Adrenal gland (tissue), 12 donors: ENCODE data around the gene AGPAT3. TPM values are rescaled to one million over a fixed set of nuclear protein-coding genes. Genes with fewer than 3 reads are reported as not detected.

Experiments used
- DNase-seq, 7 donors: peaks; one replicate each; pipeline ENCODE4 v3.0.0-alpha.2; 2019 to 2020
- H3K27ac ChIP-seq, 5 donors: fragments of 200-600 bp; sonication (generic) in 4 of 5; 1 replicate in 3 of 5; 2 replicates in 2 of 5; pipeline versions ENCODE4 v1.5.1 to v1.8.0; 2016 to 2020; ENCODE audit warnings: mild to moderate bottlenecking in 1 of 5
- H3K27me3 ChIP-seq: fragments of 200-600 bp; 2 replicates; pipeline ENCODE4 v1.8.0; 2021
- H3K36me3 ChIP-seq, 2 donors: fragments of 200-600 bp; replicated peaks in 1 of 2; 1 replicate in 1 of 2; 2 replicates in 1 of 2; pipeline versions ENCODE4 v1.5.1 to v1.8.0; 2018 to 2022
- H3K4me1 ChIP-seq, 2 donors: fragments of 200-600 bp; replicated peaks in 1 of 2; 1 replicate in 1 of 2; 2 replicates in 1 of 2; pipeline versions ENCODE4 v1.5.1 to v1.8.0; 2018 to 2021
- H3K4me3 ChIP-seq, 4 donors: fragments of 200-600 bp; sonication (generic) in 3 of 4; one replicate each; pipeline ENCODE4 v1.5.1; 2016 to 2018
- H3K9me3 ChIP-seq, 3 donors: fragments of 200-600 bp; sonication (generic) in 1 of 3; replicated peaks in 1 of 3; 1 replicate in 2 of 3; 2 replicates in 1 of 3; pipeline versions ENCODE4 v1.5.1 to v1.8.0; 2016 to 2021
- POLR2A ChIP-seq, 2 donors: fragments of 450-650 bp; IDR thresholded peaks; one replicate each; pipeline ENCODE4 v1.6.1; 2017; ENCODE audit warnings: antibody characterized with exemption in 2 of 2, mild to moderate bottlenecking in 2 of 2, moderate library complexity in 1 of 2
- WGBS, 4 donors: extraction: QIAGEN DNeasy Blood & Tissue Kit in 2 of 4; methylation state at CpG; one replicate each; pipeline versions ENCODE4 v1.1.5 to v1.1.7; 2013 to 2017; 5-methylcytosine and 5-hydroxymethylcytosine counted together
- intact Hi-C, 2 donors: fragments of 100-400 bp; cut with DNase I; formaldehyde crosslinking; loops; one replicate each; pipeline versions ENCODE4 v1.14.1 to v1.15.0; 2022 to 2023
- polyA plus RNA-seq, 3 donors: library from polyadenylated mRNA; stranded (reverse); fragments of 200-250 nt in 2 of 3; fragments of 350-450 nt in 1 of 3; fragmentation: Illumina TruSeq in 1 of 3; extraction: RNeasy Lipid Tissue Mini Kit (QIAGEN cat#74804) in 1 of 3; gene quantifications; one replicate each; pipeline ENCODE4 v1.2.3, GENCODE V29; 2013 to 2014
- total RNA-seq, 9 donors: library from RNA; depleted of rRNA in 4 of 9; stranded (reverse); fragments of >200 nt in 4 of 9; fragments of 120-200 nt in 1 of 9; fragmentation: NEBNext Ultra II Directional in 1 of 9; extraction: Animal tissue kit (Norgen Biotek cat#: 25700) in 1 of 9; gene quantifications; one replicate each; pipeline versions ENCODE4 v1.1.0 to v1.2.4, GENCODE V29; 2013 to 2023
- TF ChIP-seq, protein P1 (sequence below), 6 experiments: fragments of 450-650 bp in 4 of 6; fragments of 200-600 bp in 2 of 6; sonication (generic) in 1 of 6; IDR thresholded peaks; 1 replicate in 5 of 6; 2 replicates in 1 of 6; pipeline versions ENCODE4 v1.5.1 to v1.8.0; 2016 to 2021; ENCODE audit warnings: antibody characterized with exemption in 6 of 6, mild to moderate bottlenecking in 2 of 6, moderate library complexity in 1 of 6
- donor health status: healthy with polysubstance abuse.
- donor health status: Bipolar disorder and iron deficiency.
- donor health status: DM: yes; HTN: yes; CAD: no.
- donor health status: DM: no; HTN: no; CAD: no.
- donor health status: DM: no; HTN: no; CAD: no.
- donor health status: DM: yes; HTN: yes; CAD: no.

AGPAT3 gene
- total and polyA plus RNA-seq, 12 donors: 25.3 to 88.9 (median 47.8) TPM

DNA sequence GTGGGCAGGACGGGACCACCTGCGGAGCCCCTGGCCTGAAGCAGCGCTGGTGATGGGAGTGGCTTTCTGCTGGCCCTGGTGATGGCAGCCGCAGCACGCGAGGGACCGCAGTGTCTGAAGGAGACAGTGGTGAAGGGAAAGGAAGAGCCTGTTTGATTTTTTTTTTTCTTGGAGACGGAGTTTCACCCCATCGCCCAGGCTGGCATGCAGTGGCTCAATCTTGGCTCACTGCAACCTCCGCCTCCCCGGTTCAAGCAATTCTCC is 106.9 kb downstream of the AGPAT3 start:
- whole genome bisulfite sequencing, 4 donors: 94 to 98% (median 97%) methylated on average over 11 of the region's 11 CpGs
- no peak overlapping the region for H3K27ac ChIP-seq
- no peaks in the 10 kb centered on the region for H3K27me3 ChIP-seq
- no peak overlapping the region for H3K4me3 ChIP-seq
- H3K36me3 ChIP-seq: peaks cover 0 to 36% of the 10 kb centered on the region in 2 donors
- no peaks in the 10 kb centered on the region for H3K4me1 ChIP-seq
- H3K9me3 ChIP-seq: no peaks in the 10 kb centered on the region
- no peak for DNase-seq
- intact Hi-C loops: no loop called here
- no peak for TF ChIP-seq POLR2A (IDR thresholded peaks at IDR 0.05)
- TF ChIP-seq, protein P1, sequence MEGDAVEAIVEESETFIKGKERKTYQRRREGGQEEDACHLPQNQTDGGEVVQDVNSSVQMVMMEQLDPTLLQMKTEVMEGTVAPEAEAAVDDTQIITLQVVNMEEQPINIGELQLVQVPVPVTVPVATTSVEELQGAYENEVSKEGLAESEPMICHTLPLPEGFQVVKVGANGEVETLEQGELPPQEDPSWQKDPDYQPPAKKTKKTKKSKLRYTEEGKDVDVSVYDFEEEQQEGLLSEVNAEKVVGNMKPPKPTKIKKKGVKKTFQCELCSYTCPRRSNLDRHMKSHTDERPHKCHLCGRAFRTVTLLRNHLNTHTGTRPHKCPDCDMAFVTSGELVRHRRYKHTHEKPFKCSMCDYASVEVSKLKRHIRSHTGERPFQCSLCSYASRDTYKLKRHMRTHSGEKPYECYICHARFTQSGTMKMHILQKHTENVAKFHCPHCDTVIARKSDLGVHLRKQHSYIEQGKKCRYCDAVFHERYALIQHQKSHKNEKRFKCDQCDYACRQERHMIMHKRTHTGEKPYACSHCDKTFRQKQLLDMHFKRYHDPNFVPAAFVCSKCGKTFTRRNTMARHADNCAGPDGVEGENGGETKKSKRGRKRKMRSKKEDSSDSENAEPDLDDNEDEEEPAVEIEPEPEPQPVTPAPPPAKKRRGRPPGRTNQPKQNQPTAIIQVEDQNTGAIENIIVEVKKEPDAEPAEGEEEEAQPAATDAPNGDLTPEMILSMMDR (IDR thresholded peaks at IDR 0.05): no peak

DNA sequence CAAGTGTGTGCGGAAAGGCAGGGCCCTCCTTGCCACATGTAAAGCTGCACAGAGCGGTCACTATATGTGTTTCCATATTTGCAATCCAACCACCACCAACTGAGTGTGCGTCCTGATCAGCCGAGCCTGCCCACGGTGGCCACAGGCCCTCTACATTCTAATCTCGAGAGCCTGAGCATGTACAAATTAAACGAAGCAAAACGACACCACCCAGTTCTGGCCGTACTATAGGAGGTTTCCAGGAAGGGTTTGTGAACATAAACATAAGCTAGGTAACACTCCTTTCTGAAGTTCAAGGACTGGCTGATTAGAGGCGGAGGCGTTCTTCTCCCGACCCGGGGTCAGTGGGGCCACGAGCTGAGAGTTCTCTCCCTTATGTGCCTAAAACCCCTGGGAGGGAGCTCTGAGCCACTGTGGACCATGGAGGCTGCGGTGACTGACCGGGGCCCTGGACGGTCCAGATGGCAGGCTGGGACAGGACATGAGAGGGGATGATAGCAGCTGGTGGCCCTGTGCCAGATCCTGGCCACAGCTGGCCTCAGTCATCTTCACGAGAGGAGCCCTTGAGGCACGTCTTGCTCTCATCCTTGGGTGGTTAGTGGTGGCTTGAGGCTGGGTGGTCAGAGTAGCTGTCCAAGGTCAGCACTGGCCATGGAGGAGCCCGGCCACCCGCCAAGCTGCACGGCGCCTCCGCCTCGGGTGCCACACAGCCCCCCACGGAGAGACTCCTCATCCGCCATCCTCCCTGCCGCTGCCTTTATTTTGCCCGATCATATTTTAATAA is 108.0 kb downstream of the AGPAT3 start:
- Histone ChIP-seq H3K4me1 (no peaks in the 10 kb centered on the region), H3K4me3 (no peak overlapping the region), H3K27ac (peak overlapping the region in 1 of 5 donors; percentile 10), H3K27me3 (no peaks in the 10 kb centered on the region), H3K9me3 (no peaks in the 10 kb centered on the region), H3K36me3 (peaks cover 0 to 36% of the 10 kb centered on the region in 2 donors)
- TF ChIP-seq, protein P1 (IDR thresholded peaks at IDR 0.05): no peak
- TF ChIP-seq POLR2A (IDR thresholded peaks at IDR 0.05): no peak
- WGBS, 4 donors: 73 to 79% (median 76%) methylated on average over 24 to 29 of the region's 29 CpGs
- peak in 4 of 7 donors; percentile 22 to 68 (median 35) for DNase-seq
- intact Hi-C loops: no loop called here

DNA sequence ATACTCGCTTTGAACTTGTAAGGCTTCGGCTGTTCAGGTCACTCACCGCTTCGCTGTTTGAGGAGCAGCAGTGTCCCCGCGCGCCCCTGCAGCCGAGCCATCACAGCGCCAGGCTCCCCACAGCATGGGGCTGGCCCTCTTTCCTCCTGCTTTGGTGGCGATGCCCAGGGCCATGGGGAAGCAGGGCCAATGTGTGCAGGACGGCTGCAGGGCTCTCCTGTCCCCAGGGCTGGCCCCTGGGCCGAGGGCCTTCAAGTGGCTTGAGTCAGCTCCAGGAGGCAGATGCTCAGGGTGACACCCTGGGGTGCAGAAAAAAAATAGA is 108.6 kb downstream of the AGPAT3 start:
- 88 to 97% (median 94%) methylated on average over 12 of the region's 12 CpGs for WGBS, 4 donors
- H3K9me3 ChIP-seq: no peaks in the 10 kb centered on the region
- H3K27ac ChIP-seq: no peak overlapping the region
- H3K4me1 ChIP-seq: no peaks in the 10 kb centered on the region
- H3K4me3 ChIP-seq: no peak overlapping the region
- H3K36me3 ChIP-seq: peaks cover 0 to 39% of the 10 kb centered on the region in 2 donors
- intact Hi-C loops: no loop called here
- DNase-seq: no peak
- no peaks in the 10 kb centered on the region for H3K27me3 ChIP-seq
- no peak for TF ChIP-seq POLR2A (IDR thresholded peaks at IDR 0.05)
- TF ChIP-seq, protein P1 (IDR thresholded peaks at IDR 0.05): no peak

DNA sequence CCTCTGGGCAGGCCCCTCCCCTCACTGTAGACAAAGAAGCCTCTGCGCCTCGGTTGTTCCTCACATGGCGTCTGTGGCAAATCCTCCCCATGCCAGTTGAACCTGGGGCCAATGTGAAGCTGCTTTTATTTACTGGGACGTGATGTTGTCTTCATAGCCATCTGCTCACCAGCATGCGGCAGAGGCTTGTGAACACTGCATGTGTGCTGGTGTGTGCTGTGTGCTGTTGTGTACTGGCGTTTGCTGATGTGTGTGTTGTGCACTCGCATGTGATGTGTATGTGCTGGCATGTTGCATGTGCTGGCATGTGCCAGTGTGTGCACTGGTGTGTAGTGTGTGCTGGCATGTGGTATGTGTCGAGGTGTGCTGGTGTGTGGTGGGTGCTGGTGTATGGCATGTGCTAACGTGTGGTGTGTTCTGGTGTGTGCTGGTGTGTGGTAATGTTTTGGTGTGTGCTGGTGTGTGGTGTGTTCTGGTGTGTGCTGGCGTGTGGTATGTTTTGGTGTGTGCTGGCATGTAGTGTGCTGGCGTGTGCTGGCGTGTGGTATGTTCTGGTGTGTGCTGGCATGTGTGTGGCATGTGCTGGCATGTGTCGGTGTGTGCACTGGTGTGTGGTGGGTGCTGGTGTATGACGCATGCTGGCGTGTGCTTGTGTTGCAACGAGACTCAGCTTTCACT is 109.9 kb downstream of the AGPAT3 start:
- Histone ChIP-seq H3K36me3 (peaks cover 0 to 32% of the 10 kb centered on the region in 2 donors), H3K27ac (no peak overlapping the region), H3K27me3 (no peaks in the 10 kb centered on the region), H3K4me1 (no peaks in the 10 kb centered on the region), H3K4me3 (no peak overlapping the region), H3K9me3 (no peaks in the 10 kb centered on the region)
- 74 to 78% (median 77%) methylated on average over 14 to 16 of the region's 16 CpGs for WGBS, 4 donors
- DNase-seq: no peak
- intact Hi-C loops: no loop called here
- no peak for TF ChIP-seq POLR2A (IDR thresholded peaks at IDR 0.05)
- TF ChIP-seq, protein P1 (IDR thresholded peaks at IDR 0.05): no peak
